HepG2 (cell line): ENCODE measurements around the gene CHST3. TPM values are rescaled to one million over a fixed set of nuclear protein-coding genes. Genes with fewer than 3 reads are reported as not detected.

Source experiments
- EEA1 ChIP-seq: sonication (generic); formaldehyde crosslinking; IDR thresholded peaks from 2 replicates; pipeline ENCODE4 v1.5.1; 2020; ENCODE audit warnings: mild to moderate bottlenecking, missing genetic modification reagents, borderline replicate concordance
- GPN1 ChIP-seq: sonication (generic); formaldehyde crosslinking; IDR thresholded peaks from 2 replicates; pipeline ENCODE4 v1.5.1; 2020; ENCODE audit warnings: missing genetic modification reagents, borderline replicate concordance
- PHF21A ChIP-seq: sonication (generic); formaldehyde crosslinking; IDR thresholded peaks from 2 replicates; pipeline ENCODE4 v1.5.0; 2020; ENCODE audit warnings: mild to moderate bottlenecking, missing genetic modification reagents
- POLR2A ChIP-seq, 2 experiments: IDR thresholded peaks; 2 replicates each; pipeline ENCODE4 v1.6.1; 2011; ENCODE audit warnings: low read depth in 2 of 2, low read length in 2 of 2, mild to moderate bottlenecking in 1 of 2, moderate library complexity in 1 of 2; ENCODE audit not compliant: insufficient read depth in 1 of 2
- POLR2G ChIP-seq: fragments of 200-400 bp; formaldehyde crosslinking; IDR thresholded peaks from 2 replicates; pipeline ENCODE4 v1.6.1; 2018; ENCODE audit warnings: mild to moderate bottlenecking, low read depth, low read length, moderate library complexity
- PPARG ChIP-seq: conservative IDR thresholded peaks from 2 replicates; pipeline ENCODE4 v1.6.1; 2016; ENCODE audit warnings: missing biosample characterization, missing genetic modification reagents
- RBM22 ChIP-seq: fragments of 200-400 bp; formaldehyde crosslinking; optimal IDR thresholded peaks from 2 replicates; pipeline ENCODE3; 2017; ENCODE audit warnings: mild to moderate bottlenecking, low read length, moderate library complexity
- REXO4 ChIP-seq: sonication (generic); formaldehyde crosslinking; IDR thresholded peaks from 2 replicates; pipeline ENCODE4 v1.8.0; 2022; ENCODE audit warnings: missing genetic modification reagents, mild to moderate bottlenecking, borderline replicate concordance
- SAFB2 ChIP-seq: sonication (generic); formaldehyde crosslinking; IDR thresholded peaks from 2 replicates; pipeline ENCODE4 v1.5.1; 2020; ENCODE audit warnings: missing genetic modification reagents, low read depth, mild to moderate bottlenecking, borderline replicate concordance
- SIX4 ChIP-seq: sonication (generic); formaldehyde crosslinking; IDR thresholded peaks from 2 replicates; pipeline ENCODE4 v1.4.0; 2020; ENCODE audit warnings: missing genetic modification reagents
- TEAD2 ChIP-seq: sonication (generic); formaldehyde crosslinking; IDR thresholded peaks from 2 replicates; pipeline ENCODE4 v1.9.0; 2021; ENCODE audit warnings: missing genetic modification reagents
- ZFP1 ChIP-seq: IDR thresholded peaks from 2 replicates; pipeline ENCODE4 v1.6.1; 2016
- ZNF264 ChIP-seq: sonication (generic); formaldehyde crosslinking; IDR thresholded peaks from 2 replicates; pipeline ENCODE4 v1.4.0; 2020; ENCODE audit warnings: missing genetic modification reagents
- ZNF451 ChIP-seq: sonication (generic); formaldehyde crosslinking; IDR thresholded peaks from 2 replicates; pipeline ENCODE4 v1.5.0; 2020; ENCODE audit warnings: mild to moderate bottlenecking, missing genetic modification reagents
- ZNF572 ChIP-seq: sonication (generic); formaldehyde crosslinking; IDR thresholded peaks from 2 replicates; pipeline ENCODE4 v1.5.1; 2020; ENCODE audit warnings: mild to moderate bottlenecking, missing genetic modification reagents
- ZNF713 ChIP-seq: sonication (generic); formaldehyde crosslinking; IDR thresholded peaks from 2 replicates; pipeline ENCODE4 v1.4.0; 2020; ENCODE audit warnings: mild to moderate bottlenecking, missing genetic modification reagents
- polyA plus RNA-seq, 8 experiments: library from polyadenylated mRNA; depleted of rRNA in 3 of 8; stranded (reverse) in 7 of 8; unstranded in 1 of 8; fragments of >200 nt; fragmentation: Illumina TruSeq in 4 of 8; extraction: Trizol in 4 of 8; gene quantifications; 2 replicates each; pipeline versions ENCODE4 v1.2.1 to v1.2.3, GENCODE V29; 2011 to 2016; ENCODE audit warnings: low read depth in 4 of 8, missing spikeins in 1 of 8, mixed read lengths in 1 of 8; ENCODE audit not compliant: insufficient read depth in 1 of 8
- total RNA-seq, 5 experiments: library from RNA; depleted of rRNA; stranded (reverse); fragments of >200 nt; fragmentation: Illumina TruSeq; extraction: Trizol; gene quantifications; 2 replicates each; pipeline ENCODE4 v1.2.3, GENCODE V29; 2016; ENCODE audit warnings: low read depth in 1 of 5
- TF ChIP-seq, protein P1 (sequence below): sonication (generic); formaldehyde crosslinking; IDR thresholded peaks from 2 replicates; pipeline ENCODE4 v1.4.0; 2020; ENCODE audit warnings: mild to moderate bottlenecking, missing genetic modification reagents
- TF ChIP-seq, protein P2 (sequence below): sonication (generic); formaldehyde crosslinking; conservative IDR thresholded peaks from 2 replicates; pipeline ENCODE4 v1.4.0; 2020; ENCODE audit warnings: missing genetic modification reagents
- TF ChIP-seq, protein P3 (sequence below): sonication (generic); formaldehyde crosslinking; IDR thresholded peaks from 2 replicates; pipeline ENCODE4 v1.5.1; 2020; ENCODE audit warnings: mild to moderate bottlenecking, missing genetic modification reagents, borderline replicate concordance
- TF ChIP-seq, protein P4 (sequence below): fragments of 450-650 bp; IDR thresholded peaks from 2 replicates; pipeline ENCODE4 v1.6.1; 2016

Gene CHST3
- total and polyA plus RNA-seq, 2 of the 13 experiments (the other 11 are each of a cell fraction or from before 2014, with no cell fraction given) = 7.2 to 18.7 TPM

DNA sequence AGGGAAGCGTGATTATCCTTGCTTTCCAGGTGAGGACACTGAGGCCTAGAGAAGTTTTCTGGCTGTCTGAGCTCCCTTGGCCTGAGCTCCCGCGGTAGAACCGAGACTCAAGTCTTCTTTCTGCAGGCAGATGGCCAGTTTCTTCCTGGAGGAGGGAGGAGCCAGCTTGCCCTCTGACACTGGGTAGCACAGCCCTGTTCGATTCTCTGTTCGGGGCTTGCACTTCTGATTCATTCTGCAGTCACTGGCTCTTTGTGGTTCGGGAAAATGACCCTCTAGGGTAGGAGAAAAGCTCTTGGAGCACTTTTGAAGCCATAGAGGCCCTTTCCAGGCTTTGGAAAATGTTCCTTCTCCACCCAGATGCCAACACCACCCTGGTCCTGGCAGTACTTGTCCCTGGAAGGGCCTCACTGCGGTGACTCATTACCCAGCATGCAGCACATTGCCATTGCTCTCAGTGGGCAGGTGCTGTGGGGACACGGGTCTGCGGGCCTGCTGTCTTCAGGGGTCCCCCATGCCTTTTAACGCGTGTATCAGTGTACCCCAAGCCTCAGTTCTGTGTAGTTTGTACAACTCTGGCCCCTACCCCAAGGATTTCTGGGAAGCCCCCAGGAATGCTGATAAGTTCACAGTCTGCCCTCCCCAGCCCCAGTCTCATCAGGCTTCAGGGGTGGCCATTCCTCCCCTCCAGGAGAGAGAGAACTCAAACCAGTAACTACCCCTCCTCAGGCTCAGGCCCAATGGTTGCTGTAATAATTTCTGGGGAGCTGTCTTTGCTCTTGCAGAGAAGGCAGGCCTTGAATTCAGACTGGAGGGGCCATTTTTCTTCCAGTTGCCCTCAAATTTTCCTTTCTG is 11.9 kb downstream of the CHST3 start (continued):
- TF ChIP-seq, protein P1, sequence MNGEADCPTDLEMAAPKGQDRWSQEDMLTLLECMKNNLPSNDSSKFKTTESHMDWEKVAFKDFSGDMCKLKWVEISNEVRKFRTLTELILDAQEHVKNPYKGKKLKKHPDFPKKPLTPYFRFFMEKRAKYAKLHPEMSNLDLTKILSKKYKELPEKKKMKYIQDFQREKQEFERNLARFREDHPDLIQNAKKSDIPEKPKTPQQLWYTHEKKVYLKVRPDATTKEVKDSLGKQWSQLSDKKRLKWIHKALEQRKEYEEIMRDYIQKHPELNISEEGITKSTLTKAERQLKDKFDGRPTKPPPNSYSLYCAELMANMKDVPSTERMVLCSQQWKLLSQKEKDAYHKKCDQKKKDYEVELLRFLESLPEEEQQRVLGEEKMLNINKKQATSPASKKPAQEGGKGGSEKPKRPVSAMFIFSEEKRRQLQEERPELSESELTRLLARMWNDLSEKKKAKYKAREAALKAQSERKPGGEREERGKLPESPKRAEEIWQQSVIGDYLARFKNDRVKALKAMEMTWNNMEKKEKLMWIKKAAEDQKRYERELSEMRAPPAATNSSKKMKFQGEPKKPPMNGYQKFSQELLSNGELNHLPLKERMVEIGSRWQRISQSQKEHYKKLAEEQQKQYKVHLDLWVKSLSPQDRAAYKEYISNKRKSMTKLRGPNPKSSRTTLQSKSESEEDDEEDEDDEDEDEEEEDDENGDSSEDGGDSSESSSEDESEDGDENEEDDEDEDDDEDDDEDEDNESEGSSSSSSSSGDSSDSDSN (CRISPR knock-in tag) = 0 out of 2 replicates have a peak, but pooled peaks have one; percentile 3
- TF ChIP-seq, protein P2, sequence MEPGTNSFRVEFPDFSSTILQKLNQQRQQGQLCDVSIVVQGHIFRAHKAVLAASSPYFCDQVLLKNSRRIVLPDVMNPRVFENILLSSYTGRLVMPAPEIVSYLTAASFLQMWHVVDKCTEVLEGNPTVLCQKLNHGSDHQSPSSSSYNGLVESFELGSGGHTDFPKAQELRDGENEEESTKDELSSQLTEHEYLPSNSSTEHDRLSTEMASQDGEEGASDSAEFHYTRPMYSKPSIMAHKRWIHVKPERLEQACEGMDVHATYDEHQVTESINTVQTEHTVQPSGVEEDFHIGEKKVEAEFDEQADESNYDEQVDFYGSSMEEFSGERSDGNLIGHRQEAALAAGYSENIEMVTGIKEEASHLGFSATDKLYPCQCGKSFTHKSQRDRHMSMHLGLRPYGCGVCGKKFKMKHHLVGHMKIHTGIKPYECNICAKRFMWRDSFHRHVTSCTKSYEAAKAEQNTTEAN (CRISPR knock-in tag) = no peak
- TF ChIP-seq POLR2A (IDR thresholded peaks at IDR 0.05; ENCODE audit: insufficient read depth in 1 of 2, low read depth in 2 of 2, low read length in 2 of 2) (peak in 1 of 2 experiments; percentile 45; a peak in 1 of 4 replicates), PHF21A (no peak), ZFP1 (CRISPR knock-in tag) (no peak), EEA1 (CRISPR knock-in tag) (no peak), POLR2G (no peak), REXO4 (CRISPR knock-in tag) (no peak), SIX4 (no peak), ZNF264 (no peak), ZNF451 (no peak), TEAD2 (CRISPR knock-in tag) (no peak), SAFB2 (0 out of 2 replicates have a peak, but pooled peaks have one; percentile 16), PPARG (CRISPR knock-in tag) (no peak), ZNF713 (CRISPR knock-in tag) (no peak), GPN1 (CRISPR knock-in tag) (no peak), RBM22 (no peak), ZNF572 (CRISPR knock-in tag) (no peak)
- TF ChIP-seq, protein P3, sequence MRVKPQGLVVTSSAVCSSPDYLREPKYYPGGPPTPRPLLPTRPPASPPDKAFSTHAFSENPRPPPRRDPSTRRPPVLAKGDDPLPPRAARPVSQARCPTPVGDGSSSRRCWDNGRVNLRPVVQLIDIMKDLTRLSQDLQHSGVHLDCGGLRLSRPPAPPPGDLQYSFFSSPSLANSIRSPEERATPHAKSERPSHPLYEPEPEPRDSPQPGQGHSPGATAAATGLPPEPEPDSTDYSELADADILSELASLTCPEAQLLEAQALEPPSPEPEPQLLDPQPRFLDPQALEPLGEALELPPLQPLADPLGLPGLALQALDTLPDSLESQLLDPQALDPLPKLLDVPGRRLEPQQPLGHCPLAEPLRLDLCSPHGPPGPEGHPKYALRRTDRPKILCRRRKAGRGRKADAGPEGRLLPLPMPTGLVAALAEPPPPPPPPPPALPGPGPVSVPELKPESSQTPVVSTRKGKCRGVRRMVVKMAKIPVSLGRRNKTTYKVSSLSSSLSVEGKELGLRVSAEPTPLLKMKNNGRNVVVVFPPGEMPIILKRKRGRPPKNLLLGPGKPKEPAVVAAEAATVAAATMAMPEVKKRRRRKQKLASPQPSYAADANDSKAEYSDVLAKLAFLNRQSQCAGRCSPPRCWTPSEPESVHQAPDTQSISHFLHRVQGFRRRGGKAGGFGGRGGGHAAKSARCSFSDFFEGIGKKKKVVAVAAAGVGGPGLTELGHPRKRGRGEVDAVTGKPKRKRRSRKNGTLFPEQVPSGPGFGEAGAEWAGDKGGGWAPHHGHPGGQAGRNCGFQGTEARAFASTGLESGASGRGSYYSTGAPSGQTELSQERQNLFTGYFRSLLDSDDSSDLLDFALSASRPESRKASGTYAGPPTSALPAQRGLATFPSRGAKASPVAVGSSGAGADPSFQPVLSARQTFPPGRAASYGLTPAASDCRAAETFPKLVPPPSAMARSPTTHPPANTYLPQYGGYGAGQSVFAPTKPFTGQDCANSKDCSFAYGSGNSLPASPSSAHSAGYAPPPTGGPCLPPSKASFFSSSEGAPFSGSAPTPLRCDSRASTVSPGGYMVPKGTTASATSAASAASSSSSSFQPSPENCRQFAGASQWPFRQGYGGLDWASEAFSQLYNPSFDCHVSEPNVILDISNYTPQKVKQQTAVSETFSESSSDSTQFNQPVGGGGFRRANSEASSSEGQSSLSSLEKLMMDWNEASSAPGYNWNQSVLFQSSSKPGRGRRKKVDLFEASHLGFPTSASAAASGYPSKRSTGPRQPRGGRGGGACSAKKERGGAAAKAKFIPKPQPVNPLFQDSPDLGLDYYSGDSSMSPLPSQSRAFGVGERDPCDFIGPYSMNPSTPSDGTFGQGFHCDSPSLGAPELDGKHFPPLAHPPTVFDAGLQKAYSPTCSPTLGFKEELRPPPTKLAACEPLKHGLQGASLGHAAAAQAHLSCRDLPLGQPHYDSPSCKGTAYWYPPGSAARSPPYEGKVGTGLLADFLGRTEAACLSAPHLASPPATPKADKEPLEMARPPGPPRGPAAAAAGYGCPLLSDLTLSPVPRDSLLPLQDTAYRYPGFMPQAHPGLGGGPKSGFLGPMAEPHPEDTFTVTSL (CRISPR knock-in tag) = no peak
- TF ChIP-seq, protein P4, sequence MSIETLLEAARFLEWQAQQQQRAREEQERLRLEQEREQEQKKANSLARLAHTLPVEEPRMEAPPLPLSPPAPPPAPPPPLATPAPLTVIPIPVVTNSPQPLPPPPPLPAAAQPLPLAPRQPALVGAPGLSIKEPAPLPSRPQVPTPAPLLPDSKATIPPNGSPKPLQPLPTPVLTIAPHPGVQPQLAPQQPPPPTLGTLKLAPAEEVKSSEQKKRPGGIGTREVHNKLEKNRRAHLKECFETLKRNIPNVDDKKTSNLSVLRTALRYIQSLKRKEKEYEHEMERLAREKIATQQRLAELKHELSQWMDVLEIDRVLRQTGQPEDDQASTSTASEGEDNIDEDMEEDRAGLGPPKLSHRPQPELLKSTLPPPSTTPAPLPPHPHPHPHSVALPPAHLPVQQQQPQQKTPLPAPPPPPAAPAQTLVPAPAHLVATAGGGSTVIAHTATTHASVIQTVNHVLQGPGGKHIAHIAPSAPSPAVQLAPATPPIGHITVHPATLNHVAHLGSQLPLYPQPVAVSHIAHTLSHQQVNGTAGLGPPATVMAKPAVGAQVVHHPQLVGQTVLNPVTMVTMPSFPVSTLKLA = no peak
